ENCODE data around the gene PLEKHG2.

GRCh38 chr19:39379865-39380396 is 32.5 kb upstream of the PLEKHG2 start:
- TF ChIP-seq CTCF (IDR thresholded peaks at IDR 0.05) (no peak), POLR2A (IDR thresholded peaks at IDR 0.05; ENCODE audit: low read depth) (no peak)

Data from esophagus muscularis mucosa (tissue), 3 donors.